ENCODE measurements around the gene PAWR.
"Not testable (repeated sequence)": the region's sequence is repeated elsewhere in the genome, so short reads cannot be mapped to it uniquely, and the experiment has no call there.

The PAWR gene

GRCh38 chr12:79557690-79558315, 133.0 kb downstream of the PAWR start:
- Histone ChIP-seq H3K4me1 (ENCODE audit: control insufficient read depth, insufficient read depth, low read length) (no peaks in the 10 kb centered on the region), H3K9ac (ENCODE audit: low read depth, low read length) (no peak overlapping the region), H3K27me3 (ENCODE audit: control insufficient read depth, insufficient read depth, low read length) (no peaks in the 10 kb centered on the region), H3K4me2 (ENCODE audit: low read length) (no peak overlapping the region), H3K9me3 (replicated peaks; ENCODE audit: low read length) (no peaks in the 10 kb centered on the region), H3K4me3 (ENCODE audit: low read length) (no peak overlapping the region), H3K36me3 (ENCODE audit: insufficient read depth, low read length) (peaks cover 27% of the 10 kb centered on the region)

- peak overlapping the region; percentile 3 for H3K9ac ChIP-seq (ENCODE audit: low read depth, low read length)
- H3K9me3 ChIP-seq (replicated peaks; ENCODE audit: low read length): peaks cover 5% of the 10 kb centered on the region
- H3K4me2 ChIP-seq (ENCODE audit: low read length): no peak overlapping the region
- peaks cover 26% of the 10 kb centered on the region for H3K36me3 ChIP-seq (ENCODE audit: insufficient read depth, low read length)
- H3K27me3 ChIP-seq (ENCODE audit: control insufficient read depth, insufficient read depth, low read length): no peaks in the 10 kb centered on the region
- H3K4me3 ChIP-seq (ENCODE audit: low read length): no peak overlapping the region
- H3K4me1 ChIP-seq (ENCODE audit: control insufficient read depth, insufficient read depth, low read length): no peaks in the 10 kb centered on the region
Observed at GRCh38 chr12:79555028-79555925, 135.5 kb downstream of the PAWR start.

- Histone ChIP-seq H3K4me2 (ENCODE audit: low read length) (no peak overlapping the region), H3K27me3 (ENCODE audit: control insufficient read depth, insufficient read depth, low read length) (no peaks in the 10 kb centered on the region), H3K9me3 (replicated peaks; ENCODE audit: low read length) (peaks cover 5% of the 10 kb centered on the region), H3K36me3 (ENCODE audit: insufficient read depth, low read length) (peaks cover 28% of the 10 kb centered on the region), H3K4me1 (ENCODE audit: control insufficient read depth, insufficient read depth, low read length) (peaks cover 6% of the 10 kb centered on the region), H3K9ac (ENCODE audit: low read depth, low read length) (no peak overlapping the region), H3K4me3 (ENCODE audit: low read length) (no peak overlapping the region)
Observed at GRCh38 chr12:79553863-79554574, 136.7 kb downstream of the PAWR start.

GRCh38 chr12:79552192-79552591, 138.6 kb downstream of the PAWR start:
- Histone ChIP-seq H3K36me3 (ENCODE audit: insufficient read depth, low read length) (peaks cover 28% of the 10 kb centered on the region), H3K9ac (ENCODE audit: low read depth, low read length) (no peak overlapping the region), H3K4me1 (ENCODE audit: control insufficient read depth, insufficient read depth, low read length) (peaks cover 23% of the 10 kb centered on the region), H3K4me3 (ENCODE audit: low read length) (no peak overlapping the region), H3K27me3 (ENCODE audit: control insufficient read depth, insufficient read depth, low read length) (no peaks in the 10 kb centered on the region), H3K9me3 (replicated peaks; ENCODE audit: low read length) (peaks cover 5% of the 10 kb centered on the region), H3K4me2 (ENCODE audit: low read length) (no peak overlapping the region)

- Histone ChIP-seq H3K4me2 (ENCODE audit: low read length) (no peak overlapping the region), H3K4me1 (ENCODE audit: control insufficient read depth, insufficient read depth, low read length) (peaks cover 40% of the 10 kb centered on the region), H3K9me3 (replicated peaks; ENCODE audit: low read length) (peaks cover 5% of the 10 kb centered on the region), H3K4me3 (ENCODE audit: low read length) (no peak overlapping the region), H3K36me3 (ENCODE audit: insufficient read depth, low read length) (peaks cover 28% of the 10 kb centered on the region), H3K27me3 (ENCODE audit: control insufficient read depth, insufficient read depth, low read length) (no peaks in the 10 kb centered on the region), H3K9ac (ENCODE audit: low read depth, low read length) (no peak overlapping the region)
Observed at GRCh38 chr12:79549531-79550271, 141.1 kb downstream of the PAWR start.

- Histone ChIP-seq H3K4me1 (ENCODE audit: control insufficient read depth, insufficient read depth, low read length) (peaks cover 40% of the 10 kb centered on the region), H3K4me2 (ENCODE audit: low read length) (peak overlapping the region; percentile 56), H3K27me3 (ENCODE audit: control insufficient read depth, insufficient read depth, low read length) (no peaks in the 10 kb centered on the region), H3K9ac (ENCODE audit: low read depth, low read length) (peak overlapping the region; percentile 76), H3K36me3 (ENCODE audit: insufficient read depth, low read length) (peaks cover 28% of the 10 kb centered on the region), H3K4me3 (ENCODE audit: low read length) (no peak overlapping the region), H3K9me3 (replicated peaks; ENCODE audit: low read length) (peaks cover 5% of the 10 kb centered on the region)
Observed at GRCh38 chr12:79548610-79548924, 142.2 kb downstream of the PAWR start.

GRCh38 chr12:79547735-79548609, 142.8 kb downstream of the PAWR start:
- peaks cover 23% of the 10 kb centered on the region for H3K36me3 ChIP-seq (ENCODE audit: insufficient read depth, low read length)
- peaks cover 40% of the 10 kb centered on the region for H3K4me1 ChIP-seq (ENCODE audit: control insufficient read depth, insufficient read depth, low read length)
- no peak overlapping the region for H3K4me3 ChIP-seq (ENCODE audit: low read length)
- peak overlapping the region; percentile 76 for H3K9ac ChIP-seq (ENCODE audit: low read depth, low read length)
- H3K9me3 ChIP-seq (replicated peaks; ENCODE audit: low read length): peaks cover 5% of the 10 kb centered on the region
- peak overlapping the region; percentile 56 for H3K4me2 ChIP-seq (ENCODE audit: low read length)
- H3K27me3 ChIP-seq (ENCODE audit: control insufficient read depth, insufficient read depth, low read length): no peaks in the 10 kb centered on the region

- H3K36me3 ChIP-seq (ENCODE audit: insufficient read depth, low read length): peaks cover 15% of the 10 kb centered on the region
- peak overlapping the region; percentile 77 for H3K9ac ChIP-seq (ENCODE audit: low read depth, low read length)
- peak overlapping the region; percentile 56 for H3K4me2 ChIP-seq (ENCODE audit: low read length)
- peaks cover 40% of the 10 kb centered on the region for H3K4me1 ChIP-seq (ENCODE audit: control insufficient read depth, insufficient read depth, low read length)
- H3K9me3 ChIP-seq (replicated peaks; ENCODE audit: low read length): peaks cover 5% of the 10 kb centered on the region
- no peak overlapping the region for H3K4me3 ChIP-seq (ENCODE audit: low read length)
- no peaks in the 10 kb centered on the region for H3K27me3 ChIP-seq (ENCODE audit: control insufficient read depth, insufficient read depth, low read length)
Observed at GRCh38 chr12:79547044-79547734, 143.6 kb downstream of the PAWR start.

GRCh38 chr12:79546466-79547043, 144.2 kb downstream of the PAWR start:
- Histone ChIP-seq H3K4me3 (ENCODE audit: low read length) (peak overlapping the region; percentile 20), H3K36me3 (ENCODE audit: insufficient read depth, low read length) (peaks cover 11% of the 10 kb centered on the region), H3K4me2 (ENCODE audit: low read length) (peak overlapping the region; percentile 50), H3K4me1 (ENCODE audit: control insufficient read depth, insufficient read depth, low read length) (peaks cover 40% of the 10 kb centered on the region), H3K27me3 (ENCODE audit: control insufficient read depth, insufficient read depth, low read length) (no peaks in the 10 kb centered on the region), H3K9me3 (replicated peaks; ENCODE audit: low read length) (peaks cover 5% of the 10 kb centered on the region), H3K9ac (ENCODE audit: low read depth, low read length) (peak overlapping the region; percentile 77)

- H3K4me3 ChIP-seq (ENCODE audit: low read length); H3K9me3 ChIP-seq (replicated peaks; ENCODE audit: low read length); H3K36me3 ChIP-seq (ENCODE audit: insufficient read depth, low read length); H3K9ac ChIP-seq (ENCODE audit: low read depth, low read length); H3K4me2 ChIP-seq (ENCODE audit: low read length); H3K27me3 ChIP-seq (ENCODE audit: control insufficient read depth, insufficient read depth, low read length): not testable (repeated sequence)
- peaks cover 36% of the 10 kb centered on the region for H3K4me1 ChIP-seq (ENCODE audit: control insufficient read depth, insufficient read depth, low read length)
Observed at GRCh38 chr12:79544439-79544838, 146.3 kb downstream of the PAWR start.
